Fibroblast of the conjunctiva (primary cell): Measurements from ENCODE around the gene UBFD1.
"Not testable (repeated sequence)": the region's sequence is repeated elsewhere in the genome, so short reads cannot be mapped to it uniquely, and the experiment has no call there.

ENCODE experiments used
- DNase-seq: peaks from one replicate; pipeline ENCODE4 v3.0.0-alpha.2; 2010; ENCODE audit warnings: low read depth

UBFD1 gene

GRCh38 chr16:23608194-23608593, 50.7 kb downstream of the UBFD1 start:
- DNase-seq = no peak

GRCh38 chr16:23609929-23610328, 52.4 kb downstream of the UBFD1 start:
- DNase-seq = no peak

- not testable (repeated sequence) for DNase-seq
Measured at GRCh38 chr16:23610905-23611304, 53.4 kb downstream of the UBFD1 start.

GRCh38 chr16:23611936-23612335, 54.4 kb downstream of the UBFD1 start:
- DNase-seq = no peak

GRCh38 chr16:23615805-23616204, 58.3 kb downstream of the UBFD1 start:
- DNase-seq = no peak
